AG10803 (cell line): ENCODE measurements around the gene TSPAN10.

Experiments
- DNase-seq: peaks from one replicate; pipeline ENCODE4 v3.0.0; 2010; ENCODE audit warnings: low read depth
- H3K4me3 ChIP-seq: 2 replicates; pipeline ENCODE4 v1.5.1; 2011; ENCODE audit warnings: mild to moderate bottlenecking, low read length, control low read depth
- TF ChIP-seq, protein P1 (sequence below): conservative IDR thresholded peaks from 2 replicates; pipeline ENCODE4 v1.5.1; 2011; ENCODE audit warnings: mild to moderate bottlenecking, low read length, control low read depth, inconsistent platforms

TSPAN10 gene

DNA sequence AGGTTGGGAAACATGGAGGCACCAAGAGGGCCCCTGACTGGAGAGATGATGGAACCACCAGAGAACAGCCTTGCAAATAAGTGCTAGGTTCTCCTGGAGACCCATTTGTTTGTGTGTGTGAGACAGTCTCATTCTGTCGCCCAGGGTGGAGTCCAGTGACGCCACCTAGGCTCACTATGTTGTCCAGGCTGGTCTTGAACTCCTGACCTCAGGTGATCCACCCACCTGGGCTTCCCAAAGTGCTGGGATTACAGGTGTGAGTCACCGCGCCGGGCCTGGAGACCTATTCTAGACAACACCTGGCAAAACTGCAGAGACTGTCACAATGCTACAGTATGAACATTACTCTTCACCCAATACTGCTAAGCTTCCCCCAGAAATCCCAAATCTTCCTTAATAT is 1.6 kb upstream of the TSPAN10 start:
- TF ChIP-seq, protein P1, sequence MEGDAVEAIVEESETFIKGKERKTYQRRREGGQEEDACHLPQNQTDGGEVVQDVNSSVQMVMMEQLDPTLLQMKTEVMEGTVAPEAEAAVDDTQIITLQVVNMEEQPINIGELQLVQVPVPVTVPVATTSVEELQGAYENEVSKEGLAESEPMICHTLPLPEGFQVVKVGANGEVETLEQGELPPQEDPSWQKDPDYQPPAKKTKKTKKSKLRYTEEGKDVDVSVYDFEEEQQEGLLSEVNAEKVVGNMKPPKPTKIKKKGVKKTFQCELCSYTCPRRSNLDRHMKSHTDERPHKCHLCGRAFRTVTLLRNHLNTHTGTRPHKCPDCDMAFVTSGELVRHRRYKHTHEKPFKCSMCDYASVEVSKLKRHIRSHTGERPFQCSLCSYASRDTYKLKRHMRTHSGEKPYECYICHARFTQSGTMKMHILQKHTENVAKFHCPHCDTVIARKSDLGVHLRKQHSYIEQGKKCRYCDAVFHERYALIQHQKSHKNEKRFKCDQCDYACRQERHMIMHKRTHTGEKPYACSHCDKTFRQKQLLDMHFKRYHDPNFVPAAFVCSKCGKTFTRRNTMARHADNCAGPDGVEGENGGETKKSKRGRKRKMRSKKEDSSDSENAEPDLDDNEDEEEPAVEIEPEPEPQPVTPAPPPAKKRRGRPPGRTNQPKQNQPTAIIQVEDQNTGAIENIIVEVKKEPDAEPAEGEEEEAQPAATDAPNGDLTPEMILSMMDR = no peak
- no peak for DNase-seq
- H3K4me3 ChIP-seq = peak overlapping the region; percentile 91

DNA sequence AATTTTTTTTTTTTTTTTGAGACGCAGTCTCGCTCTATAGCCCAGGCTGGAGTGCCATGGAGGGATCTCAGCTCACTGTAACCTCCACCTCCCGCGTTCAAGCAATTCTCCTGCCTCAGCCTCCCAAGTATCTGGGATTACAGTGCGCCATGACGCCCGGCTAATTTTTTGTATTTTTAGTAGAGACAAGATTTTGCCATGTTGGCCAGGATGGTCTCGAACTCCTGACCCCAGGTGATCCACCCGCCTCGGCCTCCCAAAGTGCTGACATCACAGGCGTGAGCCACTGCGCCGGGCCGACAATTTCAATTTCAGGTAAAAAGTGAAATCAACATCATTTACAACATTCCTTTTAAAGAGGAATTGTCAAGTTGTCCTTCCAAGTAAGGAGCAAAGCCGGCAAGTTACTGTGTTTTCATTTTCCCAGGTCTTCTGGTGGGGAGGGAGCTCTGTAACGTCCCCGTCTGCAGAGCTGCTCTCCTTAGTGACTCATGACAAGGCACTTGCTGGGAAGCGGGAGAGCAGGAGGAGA is 957 bp upstream of the TSPAN10 start:
- H3K4me3 ChIP-seq = peak overlapping the region; percentile 91
- DNase-seq = peak; percentile 49
- TF ChIP-seq, protein P1 = no peak

DNA sequence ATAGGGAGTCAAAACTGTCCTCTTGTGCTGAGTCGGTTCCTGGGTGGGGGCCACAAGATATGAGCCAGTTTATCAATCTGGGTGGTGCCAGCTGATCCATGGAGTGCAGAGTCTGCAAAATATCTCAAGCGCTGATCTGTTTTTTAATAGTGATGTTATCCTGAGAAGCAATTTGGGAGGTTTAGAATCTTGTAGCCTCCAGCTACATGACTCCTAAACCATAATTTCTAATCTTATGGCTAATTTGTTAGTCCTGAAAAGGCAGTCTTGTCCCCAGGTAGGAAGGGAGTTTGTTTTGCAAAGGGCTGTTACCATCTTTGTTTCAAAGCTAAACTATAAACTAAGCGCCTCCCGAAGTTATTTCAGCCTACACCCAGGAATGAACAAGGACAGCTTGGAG is 1.7 kb downstream of the TSPAN10 start:
- no peak for DNase-seq
- TF ChIP-seq, protein P1 = no peak
- no peak overlapping the region for H3K4me3 ChIP-seq

DNA sequence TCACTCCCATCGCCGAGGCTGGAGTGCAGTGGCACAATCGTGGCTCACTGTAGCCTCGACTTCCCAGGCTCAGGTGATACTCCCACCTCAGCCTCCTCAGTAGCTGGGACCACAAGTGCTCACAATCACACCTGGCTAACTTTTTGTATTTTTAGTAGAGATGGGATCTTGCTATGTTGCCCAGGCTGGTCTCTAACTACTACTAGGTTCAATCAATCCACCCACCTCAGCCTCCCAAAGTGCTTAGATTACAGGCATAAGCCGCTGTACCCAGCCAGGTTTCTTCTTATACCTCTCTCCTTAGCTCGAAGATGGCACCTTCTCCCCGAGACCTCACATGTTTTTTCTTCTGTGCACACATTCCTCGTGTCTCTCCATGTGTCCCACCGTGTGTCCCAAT is 3.0 kb downstream of the TSPAN10 start:
- TF ChIP-seq, protein P1 = no peak

DNA sequence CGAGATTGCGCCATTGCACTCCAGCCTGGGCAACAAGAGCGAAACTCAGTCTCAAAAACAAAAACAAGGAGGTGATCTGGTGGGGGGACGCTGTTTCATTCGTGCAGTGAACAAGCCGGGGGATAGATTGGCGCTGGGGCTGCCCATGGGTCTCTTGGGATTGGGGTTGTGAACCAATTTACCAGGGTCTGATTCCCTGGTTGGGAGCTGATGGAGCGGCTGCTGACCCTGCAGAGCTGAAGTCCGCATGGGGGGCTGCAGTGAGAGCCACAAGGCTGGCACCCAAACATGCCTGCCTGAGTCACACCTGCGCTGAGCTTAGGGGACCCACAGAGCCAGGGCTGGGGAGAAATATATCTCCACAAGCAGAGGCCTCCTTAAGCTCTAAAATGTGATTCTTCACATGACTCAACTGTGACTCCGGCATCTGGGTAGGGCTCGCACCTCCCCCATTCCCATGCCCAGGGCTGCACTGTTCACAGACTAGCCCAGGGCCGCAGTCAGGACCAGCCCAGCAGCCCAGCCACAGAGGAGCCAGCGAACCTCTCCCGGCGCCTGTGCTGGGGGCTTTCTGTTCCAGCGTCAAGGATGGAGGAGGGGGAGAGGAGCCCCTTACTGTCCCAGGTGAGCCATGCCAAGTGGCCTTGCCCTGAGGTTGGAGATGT is 5.0 kb downstream of the TSPAN10 start:
- DNase-seq = peak; percentile 68
- no peak overlapping the region for H3K4me3 ChIP-seq
- TF ChIP-seq, protein P1 = no peak

More for the DNA sequence above, 3.0 kb downstream of the TSPAN10 start:
- DNase-seq = no peak
- H3K4me3 ChIP-seq = no peak overlapping the region

DNA sequence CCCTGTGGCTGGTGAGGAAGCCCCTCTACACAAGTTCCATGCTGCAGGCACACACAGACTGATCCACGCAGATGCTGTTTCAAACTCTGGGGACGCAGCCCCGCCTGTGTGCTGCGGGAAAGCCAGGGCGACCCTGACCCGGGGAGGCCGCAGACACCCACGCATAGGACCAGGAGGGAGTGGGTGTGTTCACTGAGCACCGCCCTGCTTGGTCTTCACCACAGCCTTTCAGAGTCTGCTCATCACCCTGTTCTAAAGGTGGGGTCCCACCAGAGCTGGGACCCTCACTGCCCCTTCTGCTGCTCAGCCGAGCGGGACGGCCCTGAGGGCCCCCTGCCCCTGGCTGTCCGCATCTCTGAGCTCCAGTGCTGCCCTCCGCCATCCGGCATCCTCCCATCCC is 7.5 kb downstream of the TSPAN10 start:
- TF ChIP-seq, protein P1 = no peak
- no peak overlapping the region for H3K4me3 ChIP-seq
- DNase-seq = no peak
